Panc1 (cell line): ENCODE results near the gene ADAMTS15. TPM values are rescaled to one million over a fixed set of nuclear protein-coding genes. Genes with fewer than 3 reads are reported as not detected.

Source experiments
- ATAC-seq: fragments of 200-7000 bp; cut with Tn5 transposase; 2 replicates; pipeline ENCODE4 v1.9.1; 2020; ENCODE audit warnings: mild to moderate bottlenecking, moderate library complexity
- BruUV-seq: library from RNA; stranded (reverse); fragments of 400-500 nt; replicated peaks from 2 replicates; lab custom pipeline; 2021; lab: Mats Ljungman, UMichigan
- CTCF ChIA-PET: fragments of 300-600 bp; sonication (Branson Sonifier 250); formaldehyde crosslinking; loops from one replicate; lab custom pipeline; 2022; ENCODE audit warnings: antibody characterized with exemption; lab: Charles Lee
- POLR2A ChIA-PET: fragments of 300-600 bp; sonication (Branson Sonifier 250); formaldehyde crosslinking; loops from one replicate; lab custom pipeline; 2022; ENCODE audit warnings: antibody characterized with exemption; lab: Charles Lee
- DNase-seq: peaks from one replicate; pipeline ENCODE4 v3.0.0-alpha.2; 2010; ENCODE audit warnings: low read depth, low spot score
- H3K27ac ChIP-seq: 2 replicates; pipeline ENCODE4 v1.5.1; 2011; ENCODE audit warnings: mild to moderate bottlenecking, low read length, inconsistent platforms
- H3K27me3 ChIP-seq: fragments of 200-500 bp; sonication (Bioruptor generic); 2 replicates; pipeline ENCODE4 v1.6.0; 2014; ENCODE audit warnings: low read length, inconsistent platforms; ENCODE audit not compliant: control insufficient read depth, insufficient read depth
- H3K36me3 ChIP-seq: fragments of 200-500 bp; sonication (Bioruptor generic); 2 replicates; pipeline ENCODE4 v1.5.1; 2014; ENCODE audit warnings: inconsistent platforms, mild to moderate bottlenecking, low read length, moderate library complexity; ENCODE audit not compliant: control insufficient read depth, insufficient read depth
- H3K4me1 ChIP-seq: 2 replicates; pipeline ENCODE4 v1.5.1; 2011; ENCODE audit warnings: inconsistent platforms, mild to moderate bottlenecking, low read length, moderate library complexity; ENCODE audit not compliant: control insufficient read depth, insufficient read depth
- H3K4me3 ChIP-seq, 2 experiments: 2 replicates each; pipeline ENCODE4 v1.5.1; 2011 to 2012; ENCODE audit warnings: low read depth in 2 of 2, low read length in 2 of 2, mild to moderate bottlenecking in 2 of 2, inconsistent platforms in 1 of 2, moderate library complexity in 1 of 2
- H3K9me3 ChIP-seq: fragments of 200-500 bp; sonication (Bioruptor generic); 2 replicates; pipeline ENCODE4 v1.5.1; 2014; ENCODE audit warnings: low read depth, mild to moderate bottlenecking, inconsistent platforms, low read length, moderate library complexity; ENCODE audit not compliant: control insufficient read depth, insufficient read depth
- CTCF ChIP-seq: fragments of 450-650 bp; IDR thresholded peaks from 2 replicates; pipeline ENCODE4 v1.5.1; 2017; ENCODE audit warnings: mild to moderate bottlenecking
- POLR2AphosphoS5 ChIP-seq: IDR thresholded peaks from 2 replicates; pipeline ENCODE4 v1.6.1; 2012; ENCODE audit warnings: mild to moderate bottlenecking, low read depth, low read length, moderate library complexity
- REST ChIP-seq, 2 experiments: IDR thresholded peaks; 2 replicates each; pipeline ENCODE4 v1.6.1; 2011 to 2012; ENCODE audit warnings: low read depth in 2 of 2, control low read depth in 1 of 2, low read length in 1 of 2, mild to moderate bottlenecking in 1 of 2, moderate library complexity in 1 of 2; ENCODE audit not compliant: insufficient read depth in 1 of 2
- SIN3A ChIP-seq: IDR thresholded peaks from 2 replicates; pipeline ENCODE4 v1.6.1; 2012; ENCODE audit warnings: low read depth, mild to moderate bottlenecking, low read length, moderate library complexity, borderline replicate concordance; ENCODE audit not compliant: insufficient read depth
- TCF7L2 ChIP-seq: IDR thresholded peaks from 2 replicates; pipeline ENCODE4 v1.6.1; 2011; ENCODE audit warnings: mild to moderate bottlenecking, low read depth, low read length, inconsistent platforms
- in situ Hi-C: cut with HindIII; loops from 2 replicates; pipeline ENCODE4 v1.10.0; 2016; ENCODE audit warnings: low sequenced_read_pairs, low pct_unique_long_range_greater_than_20kb
- intact Hi-C: fragments of 100-400 bp; cut with micrococcal nuclease; formaldehyde crosslinking; loops from one replicate; pipeline ENCODE4 v1.10.0; 2022; ENCODE audit not compliant: unreplicated experiment
- total RNA-seq: library from RNA; stranded (reverse); gene quantifications from one replicate; pipeline ENCODE4 v1.2.1, GENCODE V29; 2021; ENCODE audit not compliant: unreplicated experiment

Gene ADAMTS15
- total RNA-seq, 1 experiment from 2014 or later: 39.9 TPM

- ChIA-PET POLR2A (interaction anchor here (0.7 kb wide), 2 partner anchors 10 to 272 kb away, joined by 9 to 10 read pairs; no protein-coding TSS in a partner anchor), CTCF (interaction anchor here (1.5 kb wide), 1 partner anchor 409 kb away, joined by 4 read pairs; no protein-coding TSS in a partner anchor)
- peaks cover 17% of the 10 kb centered on the region for H3K4me1 ChIP-seq
- H3K27ac ChIP-seq: no peak overlapping the region
- ATAC-seq: no peak
- no TSS peak for BruUV-seq
- TF ChIP-seq CTCF: no peak
- no peak for TF ChIP-seq TCF7L2
- no peak for TF ChIP-seq POLR2AphosphoS5
- no peak for TF ChIP-seq REST (IDR thresholded peaks at IDR 0.05; ENCODE audit: insufficient read depth in 1 of 2, low read depth in 2 of 2, low read length in 1 of 2)
- no peak for TF ChIP-seq SIN3A
- in situ Hi-C loops (no loop called here), intact Hi-C loops (no loop called here)
- H3K36me3 ChIP-seq: no peaks in the 10 kb centered on the region
- H3K9me3 ChIP-seq: no peaks in the 10 kb centered on the region
- DNase-seq: no peak
- no peak overlapping the region for H3K4me3 ChIP-seq
- H3K27me3 ChIP-seq: no peaks in the 10 kb centered on the region
These were observed 4.5 kb downstream of the ADAMTS15 start for GRCh38 chr11:130452940-130453339.

GRCh38 chr11:130454491-130455252, 6.2 kb downstream of the ADAMTS15 start:
- intact Hi-C loops: no loop called here
- POLR2A ChIA-PET: no interaction called here
- no peak overlapping the region for H3K4me3 ChIP-seq
- in situ Hi-C loops: no loop called here
- no peaks in the 10 kb centered on the region for H3K9me3 ChIP-seq
- TF ChIP-seq CTCF (no peak), POLR2AphosphoS5 (no peak), SIN3A (no peak), REST (IDR thresholded peaks at IDR 0.05; ENCODE audit: insufficient read depth in 1 of 2, low read depth in 2 of 2, low read length in 1 of 2) (no peak), TCF7L2 (no peak)
- no peaks in the 10 kb centered on the region for H3K36me3 ChIP-seq
- peaks cover 18% of the 10 kb centered on the region for H3K4me1 ChIP-seq
- no peak overlapping the region; the same call in 1 of the 2 replicates for H3K27ac ChIP-seq
- BruUV-seq: TSS peak; percentile 2
- CTCF ChIA-PET: interaction anchor here (0.6 kb wide), 1 partner anchor 264 kb away, joined by 3 read pairs; no protein-coding TSS in a partner anchor
- no peak for ATAC-seq
- H3K27me3 ChIP-seq: no peaks in the 10 kb centered on the region
- DNase-seq: no peak
